HG03139 (cell line): ENCODE results near the gene FGFR3.

Experiments used
- ATAC-seq: cut with Tn5 transposase; IDR thresholded peaks from one replicate; pipeline ENCODE4 v1.9.1; 2021; ENCODE audit not compliant: unreplicated experiment

FGFR3 gene

GRCh38 chr4:1756079-1756478, 37.0 kb upstream of the FGFR3 start:
- no peak for ATAC-seq

GRCh38 chr4:1756893-1757779, 36.0 kb upstream of the FGFR3 start:
- no peak for ATAC-seq

GRCh38 chr4:1757836-1758235, 35.3 kb upstream of the FGFR3 start:
- ATAC-seq = no peak

GRCh38 chr4:1758306-1759121, 34.6 kb upstream of the FGFR3 start:
- no peak for ATAC-seq

- ATAC-seq = no peak
These were observed 33.8 kb upstream of the FGFR3 start for GRCh38 chr4:1759170-1759817.

- ATAC-seq = no peak
These were observed 33.3 kb upstream of the FGFR3 start for GRCh38 chr4:1759818-1760223.

GRCh38 chr4:1760521-1761071, 32.5 kb upstream of the FGFR3 start:
- ATAC-seq = no peak

- ATAC-seq = no peak
These were observed 31.9 kb upstream of the FGFR3 start for GRCh38 chr4:1761130-1761689.

- no peak for ATAC-seq
These were observed 30.7 kb upstream of the FGFR3 start for GRCh38 chr4:1762264-1763010.

- no peak for ATAC-seq
These were observed 30.0 kb upstream of the FGFR3 start for GRCh38 chr4:1763070-1763549.

GRCh38 chr4:1763550-1764080, 29.5 kb upstream of the FGFR3 start:
- no peak for ATAC-seq

GRCh38 chr4:1764670-1765069, 28.4 kb upstream of the FGFR3 start:
- ATAC-seq = no peak

GRCh38 chr4:1765409-1766072, 27.6 kb upstream of the FGFR3 start:
- ATAC-seq = no peak

- ATAC-seq = no peak
These were observed 26.7 kb upstream of the FGFR3 start for GRCh38 chr4:1766106-1767060.

GRCh38 chr4:1767061-1767769, 25.9 kb upstream of the FGFR3 start:
- ATAC-seq = no peak

GRCh38 chr4:1767770-1768366, 25.2 kb upstream of the FGFR3 start:
- ATAC-seq = no peak

- ATAC-seq = no peak
These were observed 24.6 kb upstream of the FGFR3 start for GRCh38 chr4:1768367-1769034.
